Measurements from ENCODE around the gene NABP1.

GRCh38 chr2:191645032-191645431 lies 32.9 kb upstream of the NABP1 start:
- TF ChIP-seq REST (IDR thresholded peaks at IDR 0.05; ENCODE audit: low read depth): no peak
- TF ChIP-seq RAD21 (IDR thresholded peaks at IDR 0.05; ENCODE audit: low read depth): no peak
- TF ChIP-seq EP300 (IDR thresholded peaks at IDR 0.05; ENCODE audit: borderline replicate concordance): no peak
- no peak for TF ChIP-seq ZBTB7A (IDR thresholded peaks at IDR 0.05; ENCODE audit: low read depth)
- TF ChIP-seq EGR1 (IDR thresholded peaks at IDR 0.05): no peak
- TF ChIP-seq, protein P1, sequence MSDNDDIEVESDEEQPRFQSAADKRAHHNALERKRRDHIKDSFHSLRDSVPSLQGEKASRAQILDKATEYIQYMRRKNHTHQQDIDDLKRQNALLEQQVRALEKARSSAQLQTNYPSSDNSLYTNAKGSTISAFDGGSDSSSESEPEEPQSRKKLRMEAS (IDR thresholded peaks at IDR 0.05): no peak
- no peak for TF ChIP-seq TAF1 (IDR thresholded peaks at IDR 0.05; ENCODE audit: low read depth)
- TF ChIP-seq CEBPB (IDR thresholded peaks at IDR 0.05): no peak
- no peak for TF ChIP-seq CREB1 (IDR thresholded peaks at IDR 0.05; ENCODE audit: low read depth)
- no peak for TF ChIP-seq FOXM1 (IDR thresholded peaks at IDR 0.05; ENCODE audit: borderline replicate concordance, low read depth)
- TF ChIP-seq TCF12 (IDR thresholded peaks at IDR 0.05; ENCODE audit: low read depth): no peak
- TF ChIP-seq, protein P2, sequence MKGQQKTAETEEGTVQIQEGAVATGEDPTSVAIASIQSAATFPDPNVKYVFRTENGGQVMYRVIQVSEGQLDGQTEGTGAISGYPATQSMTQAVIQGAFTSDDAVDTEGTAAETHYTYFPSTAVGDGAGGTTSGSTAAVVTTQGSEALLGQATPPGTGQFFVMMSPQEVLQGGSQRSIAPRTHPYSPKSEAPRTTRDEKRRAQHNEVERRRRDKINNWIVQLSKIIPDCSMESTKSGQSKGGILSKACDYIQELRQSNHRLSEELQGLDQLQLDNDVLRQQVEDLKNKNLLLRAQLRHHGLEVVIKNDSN (IDR thresholded peaks at IDR 0.05): no peak
- no peak for TF ChIP-seq YY1 (IDR thresholded peaks at IDR 0.05; ENCODE audit: low read depth)

Measured in Ishikawa (cell line).